ENCODE measurements around the gene FGF18. TPM values are rescaled to one million over a fixed set of nuclear protein-coding genes. Genes with fewer than 3 reads are reported as not detected.

The FGF18 gene
- total and polyA plus RNA-seq, 5 donors, result 1.2 to 4.3 (median 1.6) TPM

- H3K4me1 ChIP-seq (ENCODE audit: control insufficient read depth, insufficient read depth, low read length), result no peaks in the 10 kb centered on the region
- H3K27me3 ChIP-seq (ENCODE audit: control insufficient read depth, insufficient read depth), result no peaks in the 10 kb centered on the region
- intact Hi-C loops (cut with DNase I), result loop anchor here in 2 of 4 donors (5.0 to 10.0 kb wide), 3 partner anchors 431 to 638 kb away; no protein-coding TSS in a partner anchor
- 92% methylated on average over 11 of the region's 11 CpGs for WGBS
- H3K9me3 ChIP-seq (ENCODE audit: control insufficient read depth, low read length), result no peaks in the 10 kb centered on the region
- no peak for ATAC-seq
- DNase-seq, result no peak
- no peak overlapping the region for H3K4me3 ChIP-seq (ENCODE audit: low read length)
- no peak overlapping the region for H3K27ac ChIP-seq (ENCODE audit: low read length)
Observed at GRCh38 chr5:171416160-171417049, 3.0 kb upstream of the FGF18 start.

- ATAC-seq, result peak; percentile 85
- 12% methylated on average over 26 of the region's 26 CpGs for WGBS
Observed at GRCh38 chr5:171418316-171418981, 998 bp upstream of the FGF18 start.

GRCh38 chr5:171419688-171420430 is 412 bp downstream of the FGF18 start:
- ATAC-seq (peak; percentile 0 to 13), DNase-seq (peak; percentile 41 to 77 (median 73))
- no peak overlapping the region for H3K27ac ChIP-seq (ENCODE audit: low read length)
- peak overlapping the region; percentile 69 for H3K4me3 ChIP-seq (ENCODE audit: low read length)
- intact Hi-C loops (cut with DNase I), result loop anchor here (5.0 to 10.0 kb wide), 6 partner anchors 205 to 635 kb away; no protein-coding TSS in a partner anchor
- WGBS, result under 1% methylated on average over 95 of the region's 95 CpGs
- no peaks in the 10 kb centered on the region for H3K4me1 ChIP-seq (ENCODE audit: control insufficient read depth, insufficient read depth, low read length)
- H3K9me3 ChIP-seq (ENCODE audit: control insufficient read depth, low read length), result no peaks in the 10 kb centered on the region
- H3K27me3 ChIP-seq (ENCODE audit: control insufficient read depth, insufficient read depth), result no peaks in the 10 kb centered on the region

More at GRCh38 chr5:171418316-171418981, 998 bp upstream of the FGF18 start:
- intact Hi-C loops (cut with DNase I), result loop anchor here in 2 of 4 donors (5.0 to 10.0 kb wide), 3 partner anchors 429 to 636 kb away; no protein-coding TSS in a partner anchor
- H3K27ac ChIP-seq (ENCODE audit: low read length), result no peak overlapping the region
- H3K27me3 ChIP-seq (ENCODE audit: control insufficient read depth, insufficient read depth), result no peaks in the 10 kb centered on the region
- H3K9me3 ChIP-seq (ENCODE audit: control insufficient read depth, low read length), result no peaks in the 10 kb centered on the region
- peak overlapping the region; percentile 69 for H3K4me3 ChIP-seq (ENCODE audit: low read length)
- no peaks in the 10 kb centered on the region for H3K4me1 ChIP-seq (ENCODE audit: control insufficient read depth, insufficient read depth, low read length)
- peak; percentile 86 to 94 (median 92) for DNase-seq

- Histone ChIP-seq H3K4me1 (ENCODE audit: control insufficient read depth, insufficient read depth, low read length) (no peaks in the 10 kb centered on the region), H3K27me3 (ENCODE audit: control insufficient read depth, insufficient read depth) (no peaks in the 10 kb centered on the region), H3K27ac (ENCODE audit: low read length) (no peak overlapping the region), H3K4me3 (ENCODE audit: low read length) (peak overlapping the region; percentile 69), H3K9me3 (ENCODE audit: control insufficient read depth, low read length) (no peaks in the 10 kb centered on the region)
- DNase-seq, result peak; percentile 93 to 97 (median 94)
- under 1% methylated on average over 65 of the region's 65 CpGs for WGBS
- ATAC-seq, result peak; percentile 67 to 69
- intact Hi-C loops (cut with DNase I), result loop anchor here (5.0 to 10.0 kb wide), 5 partner anchors 204 to 487 kb away; no protein-coding TSS in a partner anchor
Observed at GRCh38 chr5:171420431-171421241, 1.2 kb downstream of the FGF18 start.

- Histone ChIP-seq H3K27me3 (ENCODE audit: control insufficient read depth, insufficient read depth) (no peaks in the 10 kb centered on the region), H3K27ac (ENCODE audit: low read length) (no peak overlapping the region), H3K4me3 (ENCODE audit: low read length) (no peak overlapping the region), H3K9me3 (ENCODE audit: control insufficient read depth, low read length) (no peaks in the 10 kb centered on the region), H3K4me1 (ENCODE audit: control insufficient read depth, insufficient read depth, low read length) (no peaks in the 10 kb centered on the region)
- ATAC-seq (no peak), DNase-seq (peak in 1 of 3 donors; percentile 52)
- intact Hi-C loops (cut with DNase I), result loop anchor here (5.0 to 10.0 kb wide), 5 partner anchors 203 to 486 kb away; no protein-coding TSS in a partner anchor
- WGBS, result 55% methylated on average over 16 of the region's 16 CpGs
Observed at GRCh38 chr5:171421331-171422262, 2.1 kb downstream of the FGF18 start.

GRCh38 chr5:171422495-171422894 is 3.0 kb downstream of the FGF18 start:
- WGBS, result 90% methylated on average over 2 of the region's 2 CpGs
- no peak for DNase-seq
- Histone ChIP-seq H3K4me1 (ENCODE audit: control insufficient read depth, insufficient read depth, low read length) (no peaks in the 10 kb centered on the region), H3K9me3 (ENCODE audit: control insufficient read depth, low read length) (no peaks in the 10 kb centered on the region), H3K4me3 (ENCODE audit: low read length) (no peak overlapping the region), H3K27me3 (ENCODE audit: control insufficient read depth, insufficient read depth) (no peaks in the 10 kb centered on the region), H3K27ac (ENCODE audit: low read length) (no peak overlapping the region)
- no peak for ATAC-seq
- intact Hi-C loops (cut with DNase I), result loop anchor here (5.0 to 10.0 kb wide), 5 partner anchors 202 to 485 kb away; no protein-coding TSS in a partner anchor

- peak in 1 of 2 donors; percentile 1 for ATAC-seq
- Histone ChIP-seq H3K27me3 (ENCODE audit: control insufficient read depth, insufficient read depth) (no peaks in the 10 kb centered on the region), H3K27ac (ENCODE audit: low read length) (no peak overlapping the region), H3K4me3 (ENCODE audit: low read length) (no peak overlapping the region), H3K4me1 (ENCODE audit: control insufficient read depth, insufficient read depth, low read length) (no peaks in the 10 kb centered on the region), H3K9me3 (ENCODE audit: control insufficient read depth, low read length) (no peaks in the 10 kb centered on the region)
- WGBS, result 84% methylated on average over 26 of the region's 26 CpGs
- intact Hi-C loops (cut with DNase I), result loop anchor here (5.0 to 10.0 kb wide), 5 partner anchors 202 to 484 kb away; no protein-coding TSS in a partner anchor
- DNase-seq, result peak in 1 of 3 donors; percentile 52
Observed at GRCh38 chr5:171422902-171423663, 3.6 kb downstream of the FGF18 start.

GRCh38 chr5:171424726-171425125 is 5.3 kb downstream of the FGF18 start:
- Histone ChIP-seq H3K4me1 (ENCODE audit: control insufficient read depth, insufficient read depth, low read length) (no peaks in the 10 kb centered on the region), H3K27me3 (ENCODE audit: control insufficient read depth, insufficient read depth) (no peaks in the 10 kb centered on the region), H3K27ac (ENCODE audit: low read length) (no peak overlapping the region), H3K4me3 (ENCODE audit: low read length) (no peak overlapping the region), H3K9me3 (ENCODE audit: control insufficient read depth, low read length) (no peaks in the 10 kb centered on the region)
- WGBS, result 55% methylated on average over 5 of the region's 5 CpGs
- ATAC-seq (no peak), DNase-seq (no peak)
- intact Hi-C loops (cut with DNase I), result loop anchor here (5.0 to 10.0 kb wide), 5 partner anchors 200 to 483 kb away; no protein-coding TSS in a partner anchor

All from right cardiac atrium (tissue), 5 donors.